ENCODE data around the gene CDH16.
A peak's percentile ranks its signal among the peaks of the same experiment; 100 is the strongest.

Gene CDH16

GRCh38 chr16:66895689-66895979 lies 23.1 kb downstream of the CDH16 start:
- no peak for DNase-seq

- peak; percentile 92 for DNase-seq
Observed at GRCh38 chr16:66894948-66895688, 23.6 kb downstream of the CDH16 start.

- no peak for DNase-seq
Observed at GRCh38 chr16:66894055-66894454, 24.6 kb downstream of the CDH16 start.

- no peak for DNase-seq
Observed at GRCh38 chr16:66891797-66892196, 26.9 kb downstream of the CDH16 start.

- no peak for DNase-seq
Observed at GRCh38 chr16:66891360-66891759, 27.3 kb downstream of the CDH16 start.

GRCh38 chr16:66890799-66891198 lies 27.9 kb downstream of the CDH16 start:
- DNase-seq: no peak

- DNase-seq: no peak
Observed at GRCh38 chr16:66889622-66890021, 29.1 kb downstream of the CDH16 start.

- no peak for DNase-seq
Observed at GRCh38 chr16:66888647-66889615, 29.8 kb downstream of the CDH16 start.

GRCh38 chr16:66886914-66887313 lies 31.8 kb downstream of the CDH16 start:
- DNase-seq: peak; percentile 56

- no peak for DNase-seq
Observed at GRCh38 chr16:66886321-66886720, 32.4 kb downstream of the CDH16 start.

- no peak for DNase-seq
Observed at GRCh38 chr16:66885491-66885890, 33.2 kb downstream of the CDH16 start.

- no peak for DNase-seq
Observed at GRCh38 chr16:66882702-66883101, 36.0 kb downstream of the CDH16 start.

GRCh38 chr16:66881964-66882508 lies 36.6 kb downstream of the CDH16 start:
- DNase-seq: no peak

GRCh38 chr16:66881560-66881959 lies 37.1 kb downstream of the CDH16 start:
- DNase-seq: no peak

- DNase-seq: peak; percentile 44
Observed at GRCh38 chr16:66881014-66881417, 37.7 kb downstream of the CDH16 start.

GRCh38 chr16:66880288-66881013 lies 38.2 kb downstream of the CDH16 start, which contains the start of gene PDP2:
TSS of gene PDP2 (plus strand) at chr16:66880515. CDS start at chr16:66884285, 3,770 bp downstream.
- peak; percentile 96 for DNase-seq

- peak; percentile 41 for DNase-seq
Observed at GRCh38 chr16:66878067-66878466, 40.6 kb downstream of the CDH16 start.

GRCh38 chr16:66874079-66874775 lies 44.5 kb downstream of the CDH16 start:
- DNase-seq: no peak

- no peak for DNase-seq
Observed at GRCh38 chr16:66873685-66874055, 45.0 kb downstream of the CDH16 start.

GRCh38 chr16:66872943-66873684 lies 45.6 kb downstream of the CDH16 start:
- DNase-seq: peak; percentile 97

GRCh38 chr16:66872559-66872942 lies 46.1 kb downstream of the CDH16 start:
- DNase-seq: no peak

GRCh38 chr16:66871840-66872239 lies 46.8 kb downstream of the CDH16 start:
- DNase-seq: no peak

All from hematopoietic multipotent progenitor cell treated with erythropoietin and hydrocortisone succinate and interleukin-3 and kit ligand, for 6 days (in vitro differentiated cells).